ENCODE results near the gene GEMIN7.

Gene GEMIN7, protein sequence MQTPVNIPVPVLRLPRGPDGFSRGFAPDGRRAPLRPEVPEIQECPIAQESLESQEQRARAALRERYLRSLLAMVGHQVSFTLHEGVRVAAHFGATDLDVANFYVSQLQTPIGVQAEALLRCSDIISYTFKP

DNA sequence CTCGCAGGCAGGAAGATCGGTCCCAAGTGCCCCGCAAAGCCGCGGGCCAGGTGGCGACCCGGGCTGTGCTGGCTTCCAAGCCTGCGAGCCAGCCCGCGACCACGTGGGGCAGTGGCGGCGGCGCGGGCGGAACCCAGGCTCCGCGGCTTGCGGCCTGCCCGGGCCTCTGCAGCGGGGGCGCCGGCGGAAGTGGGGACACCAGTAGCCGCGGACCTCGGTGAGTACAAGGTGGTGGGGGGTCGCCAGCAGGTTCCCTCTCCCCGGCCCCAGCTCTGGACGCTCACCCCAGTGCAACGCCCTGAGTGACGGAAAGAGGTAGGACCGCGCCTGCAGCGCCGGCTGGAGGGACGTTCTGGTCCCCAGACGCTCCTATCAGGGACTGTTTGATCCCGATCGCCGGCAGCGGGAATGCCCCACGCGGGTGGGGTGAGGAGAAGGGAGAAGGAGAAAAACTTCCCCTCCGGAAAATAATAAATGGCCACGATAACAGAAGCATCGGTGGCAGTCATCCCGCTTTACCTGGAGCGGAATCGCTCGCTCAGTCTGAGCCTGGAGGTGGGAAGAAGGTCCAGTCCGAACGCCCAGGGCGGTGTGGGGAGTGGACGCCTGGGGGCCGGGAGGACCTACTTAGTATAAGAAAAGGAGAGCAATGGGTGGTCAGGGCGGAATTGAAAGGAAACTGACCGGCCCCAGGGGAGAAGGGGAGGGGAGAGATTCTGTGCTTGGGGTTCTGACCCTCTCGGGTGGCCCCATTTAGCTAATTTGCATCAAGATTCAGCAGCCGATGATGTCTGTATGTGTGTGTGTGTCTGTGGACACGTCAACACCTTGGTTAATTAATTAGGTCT lies at the start of gene GEMIN7:
Gene GEMIN7 (plus strand): TSS at position 198 of the 848 bp plus-strand sequence. CDS start 10,855 bp downstream, outside the sequence.
- FAIRE-seq: peak; percentile 78

DNA sequence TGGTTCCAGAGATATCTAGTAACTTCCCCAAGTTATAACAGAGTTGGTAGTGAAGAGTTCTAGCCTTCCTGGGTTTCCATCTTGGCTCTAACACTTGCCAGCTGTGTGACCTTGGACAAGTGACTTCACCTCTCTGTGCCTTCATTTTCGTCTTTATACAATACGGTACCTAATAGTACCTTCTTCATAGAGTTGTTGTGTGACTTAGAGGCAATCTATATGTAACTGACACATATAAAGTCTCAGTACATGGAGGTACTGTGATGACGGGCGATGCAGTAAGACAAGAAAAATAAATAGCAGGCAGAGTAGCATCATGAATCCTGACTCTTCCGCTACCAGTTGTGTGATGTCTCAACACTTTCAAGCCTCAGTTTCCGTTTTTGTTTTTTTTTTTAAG lies 48.2 kb upstream of the GEMIN7 start:
- DNase-seq (ENCODE audit: insufficient read length, low spot score): no peak
- no peak for FAIRE-seq

More for the DNA sequence above, at the start of gene GEMIN7:
- DNase-seq (ENCODE audit: insufficient read length, low spot score): no peak

DNA sequence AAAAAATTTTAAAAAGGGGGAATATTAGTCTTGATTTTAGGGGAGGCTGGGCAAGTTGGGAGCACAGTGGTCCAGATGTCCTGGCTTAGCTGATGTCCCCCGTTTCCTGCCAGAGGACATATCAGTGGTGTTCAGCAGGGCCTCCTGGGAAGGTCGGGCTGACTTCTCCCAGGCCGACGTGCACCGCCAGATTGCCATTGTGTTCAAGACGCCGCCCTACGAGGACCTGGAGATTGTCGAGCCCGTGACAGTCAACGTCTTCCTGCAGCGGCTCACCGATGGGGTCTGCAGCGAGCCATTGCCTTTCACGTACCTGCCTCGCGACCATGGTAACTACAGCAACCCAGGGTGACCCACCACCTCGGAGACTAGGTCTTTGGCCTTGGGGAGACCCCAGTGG lies 46.6 kb upstream of the GEMIN7 start:
- DNase-seq (ENCODE audit: insufficient read length, low spot score): no peak
- no peak for FAIRE-seq

DNA sequence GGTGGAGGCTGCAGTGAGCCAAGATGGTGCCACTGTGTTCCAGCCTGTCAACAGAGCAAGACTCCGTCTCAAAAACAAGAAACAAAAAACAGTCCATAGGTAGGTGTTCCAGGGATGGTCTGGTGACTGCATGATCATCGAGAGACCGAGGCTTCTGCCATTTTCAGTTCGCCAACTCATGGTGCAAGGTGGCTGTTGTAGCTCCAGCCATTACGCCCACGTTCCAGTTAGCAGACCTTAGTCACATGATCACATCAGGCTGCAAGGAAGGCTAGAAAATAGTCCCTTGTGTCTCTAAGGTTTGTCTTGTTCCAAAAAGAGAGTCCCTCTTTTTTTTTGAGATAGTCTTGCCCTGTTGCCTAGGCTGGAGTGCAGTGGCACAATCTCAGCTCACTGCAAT lies 43.3 kb upstream of the GEMIN7 start:
- no peak for FAIRE-seq
- no peak for DNase-seq (ENCODE audit: insufficient read length, low spot score)

GRCh38 chr19:45037393-45038169 lies 41.5 kb upstream of the GEMIN7 start:
- no peak for DNase-seq (ENCODE audit: insufficient read length, low spot score)
- no peak for FAIRE-seq

DNA sequence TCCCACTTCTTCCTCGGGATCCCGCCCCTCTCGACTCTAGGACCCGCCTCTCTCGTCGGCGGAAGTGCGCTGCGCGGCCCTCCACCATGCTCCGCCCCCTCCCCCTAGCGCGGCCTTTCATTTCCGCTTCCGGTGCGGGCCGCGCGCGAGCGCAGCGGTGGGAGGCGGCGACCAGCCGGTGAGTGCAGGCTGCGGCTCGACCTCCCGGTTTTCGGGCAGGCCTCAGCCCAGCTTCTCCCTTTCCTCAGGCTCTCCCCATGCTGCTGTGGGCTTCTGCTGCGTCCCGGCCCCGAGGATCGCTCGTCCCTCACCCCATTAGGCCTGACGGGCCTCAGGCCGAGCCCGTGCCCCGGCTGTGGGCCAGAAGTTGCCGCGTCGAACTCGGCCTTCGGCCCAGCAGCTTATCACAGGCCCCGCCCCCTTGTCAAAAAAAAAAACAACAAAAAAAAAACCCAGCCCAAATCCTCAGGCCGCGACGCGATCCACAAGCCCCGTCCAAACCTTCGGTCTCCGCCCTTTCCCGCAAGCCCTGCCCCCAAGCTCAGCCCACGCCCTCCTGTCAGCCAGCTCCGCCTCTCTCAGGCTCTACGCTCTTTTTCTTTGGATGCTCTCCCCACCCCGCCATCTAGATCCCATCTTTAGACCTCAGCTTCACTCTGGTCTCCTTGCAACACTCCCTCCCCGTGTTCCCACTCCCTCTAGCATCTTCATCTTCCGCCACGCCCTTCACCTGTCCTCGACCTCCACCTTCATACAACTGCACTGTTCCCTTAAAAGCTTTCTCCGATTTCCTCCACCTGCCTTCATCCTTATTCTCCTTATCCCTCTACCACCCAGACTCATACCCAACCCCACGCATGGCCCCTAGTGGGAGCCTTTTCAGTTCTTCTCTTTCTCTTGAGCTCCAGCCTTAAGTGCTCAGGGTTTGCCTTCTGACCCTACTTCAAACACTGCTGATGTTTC lies 39.8 kb upstream of the GEMIN7 start, which contains the start of gene CLASRP:
Gene CLASRP (plus strand): TSS at position 115 of the 963 bp plus-strand sequence. CDS start 1,168 bp downstream, outside the sequence.
- FAIRE-seq (peak; percentile 95), DNase-seq (ENCODE audit: insufficient read length, low spot score) (peak; percentile 86)

DNA sequence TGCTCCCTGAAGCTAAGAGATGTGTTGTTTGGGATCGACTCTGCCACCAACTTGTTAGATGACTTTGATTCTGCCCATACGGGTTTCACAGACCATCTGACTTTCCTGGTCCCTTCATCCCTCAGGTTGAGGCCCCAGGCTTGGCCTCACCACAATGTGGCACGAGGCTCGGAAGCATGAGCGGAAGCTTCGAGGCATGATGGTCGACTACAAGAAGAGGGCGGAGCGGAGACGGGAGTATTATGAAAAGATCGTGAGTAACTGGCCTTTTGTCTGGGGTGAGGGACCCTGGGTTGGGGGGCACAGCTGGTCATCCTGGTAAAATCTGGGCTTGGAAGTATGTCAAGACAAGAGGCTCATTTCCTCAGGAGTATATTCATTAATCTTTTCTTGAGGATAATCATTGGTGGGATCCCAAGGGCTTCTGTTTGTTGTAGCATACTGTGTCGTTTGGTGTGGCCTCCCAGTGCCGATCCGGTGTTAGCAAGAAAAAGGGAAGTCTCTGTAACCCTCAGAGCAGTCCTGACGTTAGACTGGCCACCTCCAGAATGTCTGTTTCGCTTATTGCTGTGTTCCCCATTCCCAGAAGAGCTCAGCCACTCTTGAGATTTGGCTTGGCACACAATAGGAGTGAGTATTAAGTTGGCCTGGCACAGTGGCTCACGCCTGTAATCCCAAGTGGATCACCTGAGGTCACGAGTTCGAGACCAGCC lies 38.8 kb upstream of the GEMIN7 start:
- DNase-seq (ENCODE audit: insufficient read length, low spot score) (no peak), FAIRE-seq (peak; percentile 33)

DNA sequence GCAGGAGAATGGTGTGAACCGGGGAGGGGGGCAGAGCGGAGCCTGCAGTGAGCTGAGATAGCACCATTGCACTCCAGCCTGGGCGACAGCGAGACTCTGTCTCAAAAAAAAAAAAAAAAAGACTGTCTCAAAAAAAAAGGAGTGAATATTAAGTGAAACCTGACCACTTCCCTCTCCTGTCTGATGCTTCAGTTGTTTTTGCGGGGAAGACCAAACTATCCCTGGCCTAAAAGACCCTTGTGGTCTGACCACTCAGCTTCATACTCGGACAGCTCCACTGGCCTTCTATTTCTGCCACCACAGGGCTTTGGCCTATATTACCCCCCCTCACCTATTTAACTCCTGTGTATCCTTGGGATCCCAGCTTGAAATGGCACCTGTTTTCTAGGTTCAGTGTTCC lies 37.9 kb upstream of the GEMIN7 start:
- DNase-seq (ENCODE audit: insufficient read length, low spot score): no peak
- FAIRE-seq: no peak

DNA sequence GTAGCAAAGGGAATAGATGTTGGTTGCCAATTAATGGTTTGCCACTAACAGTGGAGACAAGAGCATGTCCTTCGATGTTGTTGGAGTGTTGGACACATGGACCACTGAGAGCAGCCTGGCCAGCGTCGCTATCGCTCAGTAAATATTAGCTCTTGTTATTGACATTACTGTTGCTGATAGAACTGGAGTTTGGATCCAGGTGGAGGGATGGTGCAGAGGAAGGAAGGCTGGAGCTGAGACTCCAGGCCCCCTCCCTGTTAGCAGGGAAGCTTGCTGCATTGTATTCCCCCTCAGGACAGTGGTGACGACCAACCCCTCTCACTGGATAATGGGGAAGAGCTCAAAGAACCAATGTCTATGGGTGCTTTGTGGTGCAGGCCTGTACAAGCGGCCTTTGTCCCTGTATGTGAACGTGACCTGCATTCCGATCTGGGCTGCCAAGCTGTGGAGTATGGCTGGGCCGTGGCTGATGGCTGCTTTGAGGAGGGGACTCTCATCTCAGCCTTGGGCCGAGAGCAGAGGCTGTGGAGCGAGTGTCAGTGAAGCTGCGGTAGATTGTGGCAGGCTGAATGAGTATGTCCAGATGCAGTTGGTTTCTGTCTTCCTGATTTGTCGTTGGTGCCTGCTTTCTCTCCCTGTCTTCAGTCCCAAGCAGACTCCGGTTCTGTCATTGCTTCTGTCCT lies 33.2 kb upstream of the GEMIN7 start:
- FAIRE-seq (no peak), DNase-seq (ENCODE audit: insufficient read length, low spot score) (no peak)

DNA sequence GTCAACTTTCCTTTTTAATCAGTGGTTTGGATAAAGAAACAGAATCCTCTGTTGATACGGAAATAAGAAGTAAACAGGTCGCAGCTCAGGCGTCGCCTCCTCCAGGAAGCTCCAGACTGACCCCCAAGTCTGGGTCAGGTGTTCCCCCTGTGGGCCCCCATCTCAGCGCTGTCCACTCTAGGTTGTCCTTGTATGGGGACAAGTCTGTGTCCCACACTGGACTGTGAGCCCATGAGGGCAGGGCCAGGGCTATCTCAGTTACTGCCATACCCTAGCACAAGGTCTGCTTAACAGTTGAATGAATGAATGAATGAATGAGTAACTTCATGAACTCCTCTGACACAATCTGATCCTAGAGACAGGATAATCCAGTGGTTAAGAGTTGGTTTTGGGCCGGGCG lies 32.7 kb upstream of the GEMIN7 start:
- FAIRE-seq (no peak), DNase-seq (ENCODE audit: insufficient read length, low spot score) (no peak)

GRCh38 chr19:45047188-45047797 lies 31.8 kb upstream of the GEMIN7 start:
- no peak for DNase-seq (ENCODE audit: insufficient read length, low spot score)
- FAIRE-seq: peak; percentile 40

DNA sequence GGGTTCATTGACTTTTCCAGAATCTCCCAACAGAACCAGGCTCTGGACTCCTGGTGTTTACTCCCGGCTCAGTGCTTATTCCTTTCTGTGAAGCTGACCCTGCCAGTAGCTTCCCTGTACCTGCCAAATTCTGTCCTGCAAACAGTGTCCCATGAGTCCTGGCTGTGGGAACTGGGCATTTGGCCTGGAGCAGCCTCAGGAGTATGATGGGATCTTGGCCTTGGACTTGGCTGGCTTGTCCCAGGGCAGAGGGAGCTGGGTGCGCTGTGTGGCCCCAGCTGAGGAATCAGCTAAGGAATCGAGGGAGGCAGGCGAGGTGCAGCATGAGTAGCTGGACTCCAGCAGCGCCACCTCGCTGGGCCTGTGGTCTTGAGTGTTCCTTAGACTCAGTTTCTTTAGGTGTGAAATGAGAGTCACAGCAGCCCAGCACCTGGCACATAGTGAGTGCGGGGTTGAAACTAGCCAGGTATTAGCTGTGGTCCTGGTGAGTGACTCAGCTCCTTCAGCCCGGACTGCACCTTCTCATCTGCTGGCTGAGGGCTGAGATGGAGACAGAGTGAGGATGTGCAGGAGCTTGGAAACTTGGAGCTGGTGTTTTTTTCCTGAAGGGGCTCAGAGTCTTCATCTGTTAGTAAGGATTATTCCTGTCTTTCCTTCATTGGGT lies 29.9 kb upstream of the GEMIN7 start:
- no peak for DNase-seq (ENCODE audit: insufficient read length, low spot score)
- FAIRE-seq: no peak

GRCh38 chr19:45050036-45050435 lies 29.0 kb upstream of the GEMIN7 start:
- FAIRE-seq (no peak), DNase-seq (ENCODE audit: insufficient read length, low spot score) (no peak)

DNA sequence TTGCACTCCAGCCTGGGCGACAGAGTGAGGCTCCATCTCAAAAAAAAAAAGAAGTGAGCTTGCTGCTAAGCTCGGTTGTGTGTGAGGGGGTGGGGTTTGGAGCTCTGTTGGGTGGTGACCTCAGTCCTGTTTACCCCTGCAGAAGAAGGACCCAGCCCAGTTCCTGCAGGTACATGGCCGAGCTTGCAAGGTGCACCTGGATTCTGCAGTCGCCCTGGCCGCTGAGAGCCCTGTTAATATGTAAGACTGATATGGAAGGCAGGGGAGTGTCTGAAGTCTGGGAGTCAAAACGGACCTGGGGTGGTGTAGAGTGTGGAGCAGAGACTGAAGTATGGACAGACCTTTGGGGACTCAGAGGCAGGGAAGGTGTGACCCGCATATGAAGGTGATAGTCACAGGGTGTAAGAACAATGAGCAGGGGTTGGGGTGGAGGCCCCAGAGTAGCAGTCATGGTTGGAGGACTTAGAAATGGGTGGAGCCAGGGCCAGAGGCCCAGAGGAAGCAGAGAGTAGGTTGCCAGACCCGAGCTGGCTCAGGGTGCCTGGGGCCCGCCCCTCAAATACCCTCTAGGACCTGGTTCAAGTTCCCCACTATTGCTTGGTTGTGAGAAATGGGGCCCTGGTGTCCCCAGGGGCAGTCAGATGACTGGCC lies 27.0 kb upstream of the GEMIN7 start:
- DNase-seq (ENCODE audit: insufficient read length, low spot score): no peak
- no peak for FAIRE-seq

- FAIRE-seq (no peak), DNase-seq (ENCODE audit: insufficient read length, low spot score) (no peak)
These were observed 22.2 kb upstream of the GEMIN7 start for GRCh38 chr19:45056831-45057230.

DNA sequence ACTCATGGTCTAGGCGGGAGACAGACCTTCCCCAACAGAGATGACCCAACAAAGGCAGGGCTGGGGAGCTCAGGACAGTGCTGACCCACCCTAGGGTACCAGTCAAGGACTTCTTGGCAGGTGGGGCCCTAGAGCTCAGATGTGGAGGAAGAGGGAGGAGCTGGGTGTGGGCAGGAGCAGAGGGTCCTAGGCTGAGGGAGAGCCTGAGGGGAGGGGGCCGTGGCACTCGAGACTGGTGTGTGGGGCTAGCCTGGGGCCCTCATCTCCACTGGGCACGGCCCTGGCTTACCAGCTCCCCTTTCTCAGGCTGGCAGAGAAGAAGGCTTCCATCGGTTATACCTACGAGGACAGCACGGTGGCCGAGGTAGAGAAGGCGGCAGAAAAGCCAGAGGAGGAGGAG lies 21.6 kb upstream of the GEMIN7 start:
- no peak for DNase-seq (ENCODE audit: insufficient read length, low spot score)
- no peak for FAIRE-seq

- no peak for FAIRE-seq
- no peak for DNase-seq (ENCODE audit: insufficient read length, low spot score)
These were observed 20.4 kb upstream of the GEMIN7 start for GRCh38 chr19:45058622-45059159.
